Neural progenitor cell (in vitro differentiated cells): ENCODE results near the gene LIG1.

Experiments
- EZH2phosphoT487 ChIP-seq: fragments of 200-600 bp; sonication (generic); IDR thresholded peaks from 2 replicates; pipeline ENCODE4 v1.6.1; 2017; ENCODE audit warnings: antibody characterized with exemption
- TF ChIP-seq, protein P1 (sequence below): fragments of 200-600 bp; sonication (generic); IDR thresholded peaks from 2 replicates; pipeline ENCODE4 v1.5.1; 2017; ENCODE audit warnings: antibody characterized with exemption, mild to moderate bottlenecking

DNA sequence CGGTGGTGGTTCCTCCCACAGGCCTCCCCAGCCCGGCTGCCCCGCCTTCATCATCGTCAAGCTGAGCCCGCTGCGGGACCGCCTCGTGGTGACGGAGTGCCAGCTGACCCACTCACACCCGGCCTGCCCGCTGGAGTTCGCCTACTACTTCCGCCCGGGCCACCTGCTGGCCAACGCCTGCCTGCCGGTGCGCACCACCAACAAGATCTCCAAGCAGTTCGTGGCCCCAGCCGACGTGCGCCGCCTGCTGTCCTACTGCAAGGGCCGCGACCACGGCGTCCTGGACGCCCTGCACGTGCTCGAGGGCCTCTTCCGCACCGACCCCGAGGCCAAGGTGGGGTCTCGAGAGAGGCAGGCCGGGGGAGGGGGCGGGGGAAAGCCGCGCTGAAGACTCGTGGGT, 12.3 kb upstream of the LIG1 start:
- TF ChIP-seq, protein P1, sequence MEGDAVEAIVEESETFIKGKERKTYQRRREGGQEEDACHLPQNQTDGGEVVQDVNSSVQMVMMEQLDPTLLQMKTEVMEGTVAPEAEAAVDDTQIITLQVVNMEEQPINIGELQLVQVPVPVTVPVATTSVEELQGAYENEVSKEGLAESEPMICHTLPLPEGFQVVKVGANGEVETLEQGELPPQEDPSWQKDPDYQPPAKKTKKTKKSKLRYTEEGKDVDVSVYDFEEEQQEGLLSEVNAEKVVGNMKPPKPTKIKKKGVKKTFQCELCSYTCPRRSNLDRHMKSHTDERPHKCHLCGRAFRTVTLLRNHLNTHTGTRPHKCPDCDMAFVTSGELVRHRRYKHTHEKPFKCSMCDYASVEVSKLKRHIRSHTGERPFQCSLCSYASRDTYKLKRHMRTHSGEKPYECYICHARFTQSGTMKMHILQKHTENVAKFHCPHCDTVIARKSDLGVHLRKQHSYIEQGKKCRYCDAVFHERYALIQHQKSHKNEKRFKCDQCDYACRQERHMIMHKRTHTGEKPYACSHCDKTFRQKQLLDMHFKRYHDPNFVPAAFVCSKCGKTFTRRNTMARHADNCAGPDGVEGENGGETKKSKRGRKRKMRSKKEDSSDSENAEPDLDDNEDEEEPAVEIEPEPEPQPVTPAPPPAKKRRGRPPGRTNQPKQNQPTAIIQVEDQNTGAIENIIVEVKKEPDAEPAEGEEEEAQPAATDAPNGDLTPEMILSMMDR: no peak
- TF ChIP-seq EZH2phosphoT487: no peak
